ENCODE measurements around the gene PBRM1.

PBRM1 gene

GRCh38 chr3:52518723-52519444, 166.8 kb downstream of the PBRM1 start:
- H3K4me3 ChIP-seq (ENCODE audit: low read depth, low read length), result no peak overlapping the region
- no peak for TF ChIP-seq CTCF (IDR thresholded peaks at IDR 0.05; ENCODE audit: low read depth, low read length)

GRCh38 chr3:52517796-52518722, 167.7 kb downstream of the PBRM1 start:
- no peak overlapping the region for H3K4me3 ChIP-seq (ENCODE audit: low read depth, low read length)
- no peak for TF ChIP-seq CTCF (IDR thresholded peaks at IDR 0.05; ENCODE audit: low read depth, low read length)

- no peak for TF ChIP-seq CTCF (IDR thresholded peaks at IDR 0.05; ENCODE audit: low read depth, low read length)
- no peak overlapping the region for H3K4me3 ChIP-seq (ENCODE audit: low read depth, low read length)
These were observed 169.1 kb downstream of the PBRM1 start for GRCh38 chr3:52516509-52517195.

GRCh38 chr3:52515192-52515591, 170.5 kb downstream of the PBRM1 start:
- no peak overlapping the region for H3K4me3 ChIP-seq (ENCODE audit: low read depth, low read length)

GRCh38 chr3:52514576-52514975, 171.1 kb downstream of the PBRM1 start:
- H3K4me3 ChIP-seq (ENCODE audit: low read depth, low read length), result no peak overlapping the region
- TF ChIP-seq CTCF (IDR thresholded peaks at IDR 0.05; ENCODE audit: low read depth, low read length), result no peak

More at GRCh38 chr3:52515192-52515591, 170.5 kb downstream of the PBRM1 start:
- TF ChIP-seq CTCF (IDR thresholded peaks at IDR 0.05; ENCODE audit: low read depth, low read length), result no peak

- H3K4me3 ChIP-seq (ENCODE audit: low read depth, low read length), result no peak overlapping the region
- TF ChIP-seq CTCF (IDR thresholded peaks at IDR 0.05; ENCODE audit: low read depth, low read length), result no peak
These were observed 172.4 kb downstream of the PBRM1 start for GRCh38 chr3:52513281-52513680.
